Measurements from ENCODE around the gene ABCC6. TPM values are rescaled to one million over a fixed set of nuclear protein-coding genes. Genes with fewer than 3 reads are reported as not detected.

The ABCC6 gene
- total and polyA plus RNA-seq, 10 of the 15 experiments (the other 5 are each of a cell fraction or from before 2014, with no cell fraction given), result 0.05 to 0.13 (median 0.06) TPM; not detected in 5

- no peak overlapping the region for H3K27ac ChIP-seq (ENCODE audit: control insufficient read depth, insufficient read depth)
- TF ChIP-seq ESRRA (IDR thresholded peaks at IDR 0.05; ENCODE audit: low read length) (no peak), SRF (IDR thresholded peaks at IDR 0.05; ENCODE audit: low read depth in 2 of 2, low read length in 2 of 2) (no peak), JUNB (IDR thresholded peaks at IDR 0.05) (no peak), KAT2A (conservative IDR thresholded peaks at IDR 0.05; ENCODE audit: control insufficient read depth, low read depth, low read length) (no peak), CBX5 (IDR thresholded peaks at IDR 0.05; ENCODE audit: low read depth) (0 out of 2 replicates have a peak, but pooled peaks have one; percentile 54)
- no peak for FAIRE-seq
- no peak overlapping the region for H3K4me2 ChIP-seq (ENCODE audit: control insufficient read depth, insufficient read depth)
- H3K4me1 ChIP-seq (ENCODE audit: control insufficient read depth, insufficient read depth, low read length), result no peaks in the 10 kb centered on the region
- no peak overlapping the region for H3K9ac ChIP-seq (ENCODE audit: control insufficient read depth, insufficient read depth, low read length)
- RAD21 ChIA-PET (ENCODE audit: unreplicated experiment), result no interaction called here
- in situ Hi-C loops (cut with MboI) (no loop called here), intact Hi-C loops (cut with micrococcal nuclease; ENCODE audit: unreplicated experiment) (no loop called here)
- H3K36me3 ChIP-seq (ENCODE audit: control insufficient read depth in 2 of 2, insufficient read depth in 2 of 2, low read length in 1 of 2), result peaks cover 17 to 56% of the 10 kb centered on the region in 2 experiments
- no peak overlapping the region for H3K4me3 ChIP-seq
- 95% methylated on average over 7 of the region's 7 CpGs for WGBS (ENCODE audit: insufficient coverage, insufficient replicate concordance, low lambda C conversion rate, missing lambda C conversion rate)
- CTCF ChIA-PET, result interaction anchor here (1.3 kb wide), 1 partner anchor 12 kb away, joined by 4 read pairs; no protein-coding TSS in a partner anchor
- SMC1A ChIA-PET (ENCODE audit: uncharacterized antibody, unreplicated experiment), result no interaction called here
- ATAC-seq, result no peak
- BruUV-seq (replicated peaks), result no TSS peak
- no peaks in the 10 kb centered on the region for H3K79me2 ChIP-seq (ENCODE audit: control insufficient read depth, insufficient read depth, low read length)
- no peaks in the 10 kb centered on the region for H4K20me1 ChIP-seq (ENCODE audit: control insufficient read depth, insufficient read depth)
- H3K9me3 ChIP-seq (replicated peaks; ENCODE audit: control insufficient read depth, insufficient read depth, low read length), result peaks cover 17% of the 10 kb centered on the region
- no peak overlapping the region for H2AFZ ChIP-seq (ENCODE audit: control insufficient read depth, low read depth, low read length)
- H3K27me3 ChIP-seq (replicated peaks in 1 of 2; ENCODE audit: control insufficient read depth in 2 of 2, insufficient read depth in 2 of 2, low read length in 1 of 2), result no peaks in the 10 kb centered on the region
- POLR2A ChIA-PET, result interaction anchor here (0.5 kb wide), 1 partner anchor 14 kb away, joined by 4 read pairs; no protein-coding TSS in a partner anchor
- no peak for DNase-seq (ENCODE audit: low read depth, low spot score)
These were observed 105.0 kb downstream of the ABCC6 start for GRCh38 chr16:16118337-16118736.

GRCh38 chr16:16116841-16117240, 106.5 kb downstream of the ABCC6 start:
- Histone ChIP-seq H3K9ac (ENCODE audit: control insufficient read depth, insufficient read depth, low read length) (no peak overlapping the region), H2AFZ (ENCODE audit: control insufficient read depth, low read depth, low read length) (no peak overlapping the region), H3K27me3 (replicated peaks in 1 of 2; ENCODE audit: control insufficient read depth in 2 of 2, insufficient read depth in 2 of 2, low read length in 1 of 2) (no peaks in the 10 kb centered on the region), H3K4me2 (ENCODE audit: control insufficient read depth, insufficient read depth) (no peak overlapping the region), H3K9me3 (replicated peaks; ENCODE audit: control insufficient read depth, insufficient read depth, low read length) (peaks cover 17% of the 10 kb centered on the region), H3K36me3 (ENCODE audit: control insufficient read depth in 2 of 2, insufficient read depth in 2 of 2, low read length in 1 of 2) (peaks cover 19 to 57% of the 10 kb centered on the region in 2 experiments), H3K4me3 (no peak overlapping the region), H4K20me1 (ENCODE audit: control insufficient read depth, insufficient read depth) (no peaks in the 10 kb centered on the region), H3K79me2 (ENCODE audit: control insufficient read depth, insufficient read depth, low read length) (no peaks in the 10 kb centered on the region), H3K27ac (ENCODE audit: control insufficient read depth, insufficient read depth) (no peak overlapping the region), H3K4me1 (ENCODE audit: control insufficient read depth, insufficient read depth, low read length) (no peaks in the 10 kb centered on the region)
- in situ Hi-C loops (cut with MboI), result no loop called here
- DNase-seq (ENCODE audit: low read depth, low spot score) (no peak), ATAC-seq (no peak), FAIRE-seq (no peak)
- ChIA-PET RAD21 (ENCODE audit: unreplicated experiment) (no interaction called here), POLR2A (no interaction called here), CTCF (no interaction called here), SMC1A (ENCODE audit: uncharacterized antibody, unreplicated experiment) (no interaction called here)
- intact Hi-C loops (cut with micrococcal nuclease; ENCODE audit: unreplicated experiment), result no loop called here
- no TSS peak for BruUV-seq (replicated peaks)
- TF ChIP-seq CBX5 (IDR thresholded peaks at IDR 0.05; ENCODE audit: low read depth), result 0 out of 2 replicates have a peak, but pooled peaks have one; percentile 29
- TF ChIP-seq TAF1 (IDR thresholded peaks at IDR 0.05; ENCODE audit: borderline replicate concordance, low read depth, low read length), result no peak
- no peak for TF ChIP-seq IKZF1 (conservative IDR thresholded peaks at IDR 0.05)
- TF ChIP-seq POU2F2 (IDR thresholded peaks at IDR 0.05; ENCODE audit: borderline replicate concordance, low read depth, low read length), result no peak
- TF ChIP-seq ESRRA (IDR thresholded peaks at IDR 0.05; ENCODE audit: low read length), result no peak
- WGBS (ENCODE audit: insufficient coverage, insufficient replicate concordance, low lambda C conversion rate, missing lambda C conversion rate), result 98% methylated on average over 7 of the region's 7 CpGs

Data from GM12878 (cell line).